Stimulated activated CD8-positive, alpha-beta memory T cell treated with anti-CD3 and anti-CD28 coated beads, Interleukin-2, amount 100 ng/mL, for 1 hour (primary cell): ENCODE data around the gene PAX4.

Experiments used
- DNase-seq, 2 donors: peaks; one replicate each; pipeline ENCODE4 v3.0.0-alpha.2; 2020; ENCODE audit warnings: low read depth in 2 of 2

The PAX4 gene

GRCh38 chr7:127629268-127629854 is 11.4 kb upstream of the PAX4 start:
- DNase-seq: no peak

- DNase-seq: no peak
Observed at GRCh38 chr7:127628445-127628844, 10.5 kb upstream of the PAX4 start.

GRCh38 chr7:127625331-127625730 is 7.4 kb upstream of the PAX4 start:
- DNase-seq: no peak

DNA sequence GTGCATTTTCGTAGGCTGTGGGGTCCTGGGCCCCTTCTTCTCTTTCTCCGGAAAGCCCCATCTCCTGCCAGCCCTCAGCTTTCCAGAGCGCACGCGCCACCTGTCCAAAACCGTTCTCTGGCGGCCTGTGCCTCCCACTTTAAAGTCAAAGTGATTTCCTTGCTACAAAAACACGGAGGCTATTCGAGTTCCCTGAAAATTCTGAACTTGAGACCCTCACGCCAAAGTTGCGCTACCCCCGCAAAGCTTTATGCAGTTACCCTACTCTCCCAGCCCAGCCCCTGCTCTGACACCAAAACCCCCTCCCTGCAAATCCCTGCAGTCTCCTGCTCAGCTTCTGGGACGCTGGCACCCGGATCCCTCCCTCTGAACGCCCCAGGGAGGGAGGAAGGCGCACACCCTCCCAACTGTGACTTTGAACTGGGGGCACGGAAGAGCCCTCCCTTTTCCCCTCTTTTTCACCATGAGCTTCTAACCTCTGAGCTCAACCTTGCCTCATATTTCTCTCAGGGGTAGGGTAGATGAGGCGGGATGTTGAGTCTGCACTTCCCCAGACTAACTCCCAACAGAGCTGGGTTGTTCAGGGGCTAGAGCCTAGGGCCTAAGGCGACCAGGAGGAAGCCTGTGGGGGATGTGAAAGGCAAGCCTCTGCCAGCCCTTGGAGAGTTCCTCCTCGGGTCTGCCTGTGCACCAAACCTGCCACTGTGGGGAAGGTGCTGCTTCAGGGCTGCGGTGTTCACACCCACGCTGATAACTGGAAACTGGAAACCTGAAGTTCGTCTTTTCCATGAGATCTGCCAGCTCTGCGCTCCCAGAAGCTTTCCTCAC is 2.7 kb upstream of the PAX4 start:
- no peak for DNase-seq

DNA sequence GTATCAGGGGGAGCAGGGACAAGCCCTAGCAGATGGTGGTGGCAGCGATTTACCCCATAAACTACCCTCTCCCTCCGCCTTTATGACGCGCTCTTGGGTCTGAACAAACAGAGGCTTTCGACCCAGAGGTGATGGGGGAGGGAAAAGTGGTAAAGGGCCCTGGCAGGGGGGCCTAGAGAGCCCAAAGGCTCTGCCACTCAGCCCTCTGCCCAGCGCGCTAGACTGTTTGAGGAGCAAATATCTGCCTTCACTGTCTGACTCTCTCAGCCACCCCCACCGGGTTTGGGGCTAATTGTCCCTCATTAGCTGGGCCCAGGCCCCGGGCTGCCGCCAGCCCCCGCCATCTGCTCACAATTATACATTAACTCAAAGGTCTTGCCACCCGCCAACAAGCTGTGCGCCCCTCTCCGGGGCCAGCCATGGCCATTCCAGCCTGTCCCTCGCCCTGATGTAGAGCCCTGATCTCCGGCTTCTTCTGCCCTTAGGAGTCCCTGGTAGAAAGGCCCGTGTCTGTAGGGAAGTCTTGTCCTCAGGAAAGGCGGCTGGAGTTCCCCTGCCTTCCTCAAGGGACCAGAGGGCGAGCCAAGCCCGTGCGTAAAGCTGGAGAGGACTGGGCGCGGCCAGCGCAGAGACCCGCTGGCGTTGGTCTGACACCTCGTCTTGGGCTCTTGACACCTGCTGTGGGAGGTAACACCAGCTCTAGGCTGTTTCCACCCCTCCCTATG is 1.9 kb upstream of the PAX4 start:
- DNase-seq: no peak

- DNase-seq: no peak
Observed at GRCh38 chr7:127618775-127619174, 833 bp upstream of the PAX4 start.

DNA sequence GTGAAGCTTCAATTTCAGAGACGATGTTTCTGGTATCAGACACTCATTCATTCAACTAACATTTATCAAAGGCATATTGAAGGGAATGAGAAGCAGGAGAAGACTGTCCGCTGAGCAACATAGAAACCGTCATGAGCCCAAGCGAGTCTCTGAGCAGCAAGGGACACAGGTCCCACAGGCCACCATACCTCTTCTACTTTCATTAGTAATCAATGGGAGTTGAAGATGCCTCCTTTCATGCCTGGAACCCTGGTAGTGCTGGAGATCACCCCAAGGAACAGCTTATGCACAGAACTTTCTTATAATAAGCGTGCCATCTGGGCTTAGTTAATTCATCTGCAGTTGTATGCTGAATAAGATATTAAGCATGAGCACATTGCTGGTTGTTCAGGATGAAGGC is 1.2 kb downstream of the PAX4 start:
- DNase-seq: no peak

DNA sequence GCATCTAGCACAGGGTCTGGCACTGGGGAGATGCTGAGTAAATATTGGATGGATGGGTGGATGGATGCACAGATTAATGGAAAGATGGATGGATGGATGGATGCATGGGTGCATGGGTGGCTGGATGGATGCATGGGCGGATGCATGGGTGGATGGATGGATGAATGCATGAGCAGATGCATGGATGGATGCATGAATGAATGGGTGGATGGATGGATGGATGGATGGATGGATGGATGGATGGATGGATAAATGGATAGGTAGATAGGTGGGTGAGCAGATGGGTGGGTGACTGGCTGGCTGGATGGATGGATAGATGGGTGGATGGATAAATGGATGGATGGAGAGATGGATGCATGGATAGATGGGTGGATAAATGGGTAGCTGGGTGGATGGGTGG is 5.7 kb downstream of the PAX4 start:
- no peak for DNase-seq

DNA sequence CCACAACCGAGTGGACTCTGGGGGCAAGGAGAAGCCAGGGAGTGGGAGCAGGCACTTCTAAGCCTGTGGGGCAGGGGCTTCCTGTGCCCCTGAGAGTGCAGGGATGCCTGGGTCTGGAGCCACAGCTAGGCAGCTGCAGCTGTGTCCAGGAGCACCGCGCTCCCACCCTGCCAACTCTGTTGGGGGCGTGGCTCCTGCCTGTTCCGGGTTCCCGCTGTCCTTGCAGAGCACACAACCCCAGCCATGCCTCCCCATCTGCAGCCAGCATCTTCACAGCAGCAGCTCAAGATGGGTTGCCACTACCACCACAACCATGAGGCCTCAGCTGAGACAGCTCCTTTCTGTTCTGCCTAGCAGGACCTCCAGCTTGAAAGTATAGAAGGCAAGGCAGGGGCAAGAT is 8.6 kb downstream of the PAX4 start:
- DNase-seq: no peak

- DNase-seq: no peak
Observed at GRCh38 chr7:127608446-127608845, 9.5 kb downstream of the PAX4 start.

DNA sequence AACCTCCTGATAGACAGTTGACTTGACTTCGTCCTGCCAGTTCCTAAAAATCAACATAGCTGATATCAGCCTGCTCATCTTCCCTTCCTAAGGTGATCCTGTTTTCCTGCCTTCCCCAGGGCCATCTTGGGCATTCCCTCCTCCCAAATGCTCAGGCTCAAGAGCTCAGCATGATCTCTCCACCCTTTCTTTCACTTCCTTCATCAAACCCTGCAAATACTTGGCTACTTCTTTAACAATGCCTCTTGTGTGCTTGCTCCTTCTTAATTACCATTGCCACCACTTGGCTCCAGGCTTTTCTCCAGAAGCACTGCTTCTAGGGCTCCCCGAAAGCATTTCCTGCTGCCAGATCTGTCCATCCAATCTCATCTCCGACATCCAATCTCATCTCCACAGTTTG is 17.1 kb downstream of the PAX4 start:
- DNase-seq: no peak

DNA sequence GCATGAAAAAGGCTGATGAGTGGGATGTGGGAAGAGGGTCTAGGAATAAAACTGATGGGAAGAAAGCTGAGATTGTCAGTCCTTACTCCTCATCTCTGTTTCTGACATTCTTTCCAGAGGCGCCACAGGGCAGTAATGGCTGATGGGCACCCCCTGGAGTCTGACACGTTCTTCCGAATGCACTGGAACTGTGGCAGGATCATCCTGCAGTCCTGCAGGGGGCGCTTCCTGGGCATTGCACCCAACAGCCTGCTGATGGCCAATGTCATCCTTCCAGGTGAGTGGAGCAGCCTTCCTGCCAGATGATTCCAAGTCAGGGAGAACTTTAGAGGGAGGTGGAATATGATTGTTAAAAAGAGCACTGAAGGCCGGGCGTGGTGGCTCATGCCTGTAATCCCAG is 19.6 kb downstream of the PAX4 start:
- DNase-seq: no peak

- DNase-seq: no peak
Observed at GRCh38 chr7:127595737-127596136, 22.2 kb downstream of the PAX4 start.

DNA sequence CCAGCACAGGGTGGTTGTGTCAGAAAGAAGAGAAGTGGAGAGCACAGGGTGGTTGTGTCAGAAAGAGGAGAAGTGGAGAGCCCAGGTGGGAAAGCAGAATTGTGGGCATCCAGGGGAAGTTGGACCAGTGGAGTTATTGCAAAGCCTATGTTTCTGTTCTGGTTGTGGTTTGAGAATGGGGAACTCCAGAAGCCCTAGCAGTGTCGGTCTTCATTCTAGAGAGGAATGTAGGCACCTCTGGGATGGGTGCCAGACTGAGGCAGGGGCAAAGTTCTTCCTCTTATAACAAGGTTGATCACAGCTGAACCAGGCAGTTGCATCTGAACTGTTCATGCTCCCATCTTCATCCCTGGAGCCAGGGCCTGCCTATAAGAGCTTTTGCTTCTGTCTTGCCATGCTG is 23.5 kb downstream of the PAX4 start:
- DNase-seq: no peak

DNA sequence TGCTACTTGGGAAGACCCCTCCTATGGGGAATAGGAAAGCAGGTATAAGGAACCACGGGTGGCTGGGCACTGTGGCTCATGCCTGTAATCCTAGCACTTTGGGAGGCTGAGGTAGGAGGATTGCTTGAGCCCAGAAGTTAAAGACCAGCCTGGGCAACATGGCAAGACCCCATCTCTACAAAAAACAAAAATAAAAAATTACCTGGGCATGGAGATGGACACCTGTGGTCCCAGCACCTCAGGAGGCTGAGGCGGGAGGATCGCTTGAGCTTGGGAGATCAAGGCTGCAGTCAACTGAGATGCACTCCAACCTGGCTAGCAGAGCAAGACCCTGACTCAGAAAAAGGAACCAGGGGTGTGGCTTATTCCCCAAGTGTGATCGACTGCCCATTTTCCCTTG is 25.4 kb downstream of the PAX4 start:
- DNase-seq: no peak

- no peak for DNase-seq
Observed at GRCh38 chr7:127591591-127591990, 26.4 kb downstream of the PAX4 start.

DNA sequence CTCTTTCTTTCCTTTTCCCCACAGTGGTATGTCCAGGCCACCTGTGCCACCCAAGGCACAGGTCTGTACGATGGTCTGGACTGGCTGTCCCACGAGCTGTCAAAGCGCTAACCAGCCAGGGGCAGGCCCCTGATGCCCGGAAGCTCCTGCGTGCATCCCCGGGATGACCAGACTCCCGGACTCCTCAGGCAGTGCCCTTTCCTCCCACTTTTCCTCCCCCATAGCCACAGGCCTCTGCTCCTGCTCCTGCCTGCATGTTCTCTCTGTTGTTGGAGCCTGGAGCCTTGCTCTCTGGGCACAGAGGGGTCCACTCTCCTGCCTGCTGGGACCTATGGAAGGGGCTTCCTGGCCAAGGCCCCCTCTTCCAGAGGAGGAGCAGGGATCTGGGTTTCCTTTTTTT is 26.8 kb downstream of the PAX4 start:
- DNase-seq: no peak

GRCh38 chr7:127589896-127590295 is 28.0 kb downstream of the PAX4 start:
- no peak for DNase-seq

GRCh38 chr7:127588697-127589482 is 29.1 kb downstream of the PAX4 start:
- DNase-seq: no peak

GRCh38 chr7:127588019-127588696 is 29.8 kb downstream of the PAX4 start, which contains the start of gene ARF5:
Gene ARF5, plus strand, starts transcription at chr7:127588411. Its CDS starts 88 bp downstream, at chr7:127588499.
- peak; percentile 81 for DNase-seq

DNA sequence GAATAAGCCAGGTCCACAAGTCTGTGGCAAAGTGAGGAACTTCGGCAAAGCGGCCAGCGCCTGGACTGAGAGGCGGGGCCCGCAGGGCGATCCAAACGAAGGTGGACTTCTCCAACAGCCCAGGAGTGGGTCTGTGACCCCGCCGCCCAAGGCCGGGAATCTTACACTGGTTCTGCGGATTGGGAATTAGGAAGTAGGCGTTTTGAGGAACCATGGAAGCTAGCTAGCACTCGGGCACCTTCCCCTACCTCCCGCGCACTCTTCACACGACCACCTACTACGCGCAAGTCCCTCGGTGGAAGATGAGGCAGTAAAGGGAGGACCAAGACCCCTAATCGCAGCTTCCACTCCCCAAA is 30.3 kb downstream of the PAX4 start:
- no peak for DNase-seq

DNA sequence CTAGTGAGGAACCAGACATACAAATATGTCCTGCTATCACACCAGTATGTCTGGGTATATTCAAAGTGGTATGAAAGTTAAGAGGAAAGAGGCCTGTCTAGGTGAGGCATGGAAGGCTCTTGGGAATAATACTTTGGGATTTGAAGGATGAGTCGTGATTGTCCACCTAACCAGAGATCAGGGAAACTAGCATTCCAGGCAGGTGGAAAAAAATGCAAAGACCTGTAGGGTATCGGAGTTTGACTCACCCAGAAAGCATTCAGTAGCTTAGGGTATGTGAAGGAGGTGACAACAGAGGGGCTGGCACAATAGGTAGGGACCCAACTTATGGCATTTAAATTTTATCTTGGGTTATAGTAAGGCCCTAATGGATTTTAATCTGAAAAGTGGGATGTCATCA is 31.6 kb downstream of the PAX4 start:
- DNase-seq: no peak
